GM12878 (cell line): ENCODE measurements around the gene CCDC57. TPM values are rescaled to one million over a fixed set of nuclear protein-coding genes. Genes with fewer than 3 reads are reported as not detected.

Experiments
- ATAC-seq: fragments of 200-7000 bp; cut with Tn5 transposase; 3 replicates; pipeline ENCODE4 v1.9.1; 2020; ENCODE audit warnings: mild to moderate bottlenecking, moderate library complexity
- BruUV-seq: library from RNA; stranded (reverse); fragments of 400-500 nt; replicated peaks from 2 replicates; lab custom pipeline; 2021; lab: Mats Ljungman, UMichigan
- CTCF ChIA-PET: fragments of 300-600 bp; sonication (Branson Sonifier 250); formaldehyde crosslinking; extraction: SDS; loops from one replicate; lab custom pipeline; 2021; ENCODE audit warnings: inconsistent platforms; lab: Yijun Ruan, JAX
- POLR2A ChIA-PET: fragments of 350-600 bp; formaldehyde crosslinking; extraction: SDS; loops from one replicate; lab custom pipeline; 2021; ENCODE audit warnings: inconsistent platforms; lab: Charles Lee
- RAD21 ChIA-PET: fragments of 300-600 bp; sonication (Branson Sonifier 250); formaldehyde crosslinking; loops from one replicate; lab custom pipeline; 2023; ENCODE audit warnings: antibody characterized with exemption; ENCODE audit not compliant: unreplicated experiment; lab: Charles Lee
- SMC1A ChIA-PET: fragments of 300-600 bp; sonication (Branson Sonifier 250); formaldehyde crosslinking; loops from one replicate; lab custom pipeline; 2023; ENCODE audit not compliant: unreplicated experiment, uncharacterized antibody; lab: Charles Lee
- DNase-seq: peaks from one replicate; pipeline ENCODE4 v3.0.0-alpha.2; 2011; ENCODE audit warnings: low read depth, low spot score
- FAIRE-seq: peaks from 3 replicates; lab custom pipeline; 2011; peaks lifted over from hg19 to GRCh38; lab: Jason Lieb, UNC
- H2AFZ ChIP-seq: 2 replicates; pipeline ENCODE4 v1.6.0; 2011; ENCODE audit warnings: low read depth, low read length, control low read depth; ENCODE audit not compliant: control insufficient read depth
- H3K27ac ChIP-seq: 2 replicates; pipeline ENCODE4 v1.5.1; 2011; ENCODE audit warnings: control low read depth; ENCODE audit not compliant: control insufficient read depth, insufficient read depth
- H3K27me3 ChIP-seq, 2 experiments: replicated peaks in 1 of 2; 2 replicates each; pipeline versions ENCODE4 v1.6.0 to v1.6.1; 2011; ENCODE audit warnings: low read length in 1 of 2; ENCODE audit not compliant: control insufficient read depth in 2 of 2, insufficient read depth in 2 of 2
- H3K36me3 ChIP-seq, 2 experiments: 2 replicates each; pipeline ENCODE4 v1.5.1; 2011; ENCODE audit warnings: low read length in 1 of 2; ENCODE audit not compliant: control insufficient read depth in 2 of 2, insufficient read depth in 2 of 2
- H3K4me1 ChIP-seq: 2 replicates; pipeline ENCODE4 v1.6.1; 2011; ENCODE audit warnings: mild to moderate bottlenecking, low read length, moderate library complexity, mixed read lengths; ENCODE audit not compliant: control insufficient read depth, insufficient read depth
- H3K4me2 ChIP-seq: 2 replicates; pipeline ENCODE4 v1.6.0; 2011; ENCODE audit warnings: control low read depth; ENCODE audit not compliant: control insufficient read depth, insufficient read depth
- H3K4me3 ChIP-seq: fragments of 200-600 bp; sonication (generic); 2 replicates; pipeline ENCODE4 v1.5.1; 2016
- H3K79me2 ChIP-seq: 2 replicates; pipeline ENCODE4 v1.6.0; 2011; ENCODE audit warnings: low read length; ENCODE audit not compliant: control insufficient read depth, insufficient read depth
- H3K9ac ChIP-seq: 2 replicates; pipeline ENCODE4 v1.8.0; 2011; ENCODE audit warnings: low read length, control low read depth, mixed read lengths; ENCODE audit not compliant: control insufficient read depth, insufficient read depth
- H3K9me3 ChIP-seq: replicated peaks from 3 replicates; pipeline ENCODE4 v1.5.1; 2011; ENCODE audit warnings: mild to moderate bottlenecking, low read length; ENCODE audit not compliant: control insufficient read depth, insufficient read depth
- H4K20me1 ChIP-seq: 2 replicates; pipeline ENCODE4 v1.6.0; 2011; ENCODE audit not compliant: control insufficient read depth, insufficient read depth
- ASH2L ChIP-seq: fragments of 300-600, 200-600 bp; sonication (generic); IDR thresholded peaks from 2 replicates; pipeline ENCODE4 v1.6.1; 2017; ENCODE audit warnings: low read depth, mild to moderate bottlenecking, borderline replicate concordance
- BACH1 ChIP-seq: fragments of 450-650 bp; IDR thresholded peaks from 2 replicates; pipeline ENCODE4 v1.6.1; 2017; ENCODE audit warnings: mild to moderate bottlenecking, borderline replicate concordance
- BHLHE40 ChIP-seq, 2 experiments: fragments of 450-650 bp in 1 of 2; IDR thresholded peaks; 2 replicates each; pipeline ENCODE4 v1.6.1; 2011 to 2017; ENCODE audit warnings: low read depth in 2 of 2, borderline replicate concordance in 1 of 2, improper control_type of control experiment in 1 of 2, low read length in 1 of 2, mild to moderate bottlenecking in 1 of 2
- CBX5 ChIP-seq: sonication (generic); IDR thresholded peaks from 2 replicates; pipeline ENCODE4 v1.6.1; 2016; ENCODE audit warnings: low read depth, moderate library complexity, mild to moderate bottlenecking, inconsistent platforms
- CHD2 ChIP-seq: IDR thresholded peaks from 2 replicates; pipeline ENCODE4 v1.6.1; 2011; ENCODE audit warnings: low read depth, low read length, improper control_type of control experiment, borderline replicate concordance
- IKZF2 ChIP-seq, 2 experiments: fragments of 450-650 bp; IDR thresholded peaks; 2 replicates each; pipeline ENCODE4 v1.6.1; 2017; ENCODE audit warnings: mild to moderate bottlenecking in 2 of 2, moderate library complexity in 2 of 2
- NFYA ChIP-seq: IDR thresholded peaks from 2 replicates; pipeline ENCODE4 v1.6.1; 2011; ENCODE audit warnings: low read depth, mild to moderate bottlenecking, low read length, improper control_type of control experiment, borderline replicate concordance
- RFX5 ChIP-seq: IDR thresholded peaks from 2 replicates; pipeline ENCODE4 v1.6.1; 2011; ENCODE audit warnings: low read depth, low read length, improper control_type of control experiment
- SIN3A ChIP-seq: IDR thresholded peaks from 2 replicates; pipeline ENCODE4 v1.6.1; 2012; ENCODE audit warnings: low read depth, low read length, improper control_type of control experiment
- TAF1 ChIP-seq: IDR thresholded peaks from 2 replicates; pipeline ENCODE4 v1.6.1; 2011; ENCODE audit warnings: mild to moderate bottlenecking, low read depth, low read length, borderline replicate concordance
- TBL1XR1 ChIP-seq: IDR thresholded peaks from 2 replicates; pipeline ENCODE4 v1.6.1; 2012; ENCODE audit warnings: low read depth, low read length, improper control_type of control experiment
- WGBS: methylation state at CpG from one replicate; pipeline ENCODE4 v1.1.6; 2016; ENCODE audit warnings: low lambda C conversion rate; ENCODE audit not compliant: insufficient replicate concordance, insufficient coverage; ENCODE audit errors: missing lambda C conversion rate; 5-methylcytosine and 5-hydroxymethylcytosine counted together
- in situ Hi-C: fragments of 300-500 bp; cut with MboI; formaldehyde crosslinking; loops from 9 replicates; pipeline ENCODE4 v1.14.3; 2018; ENCODE audit warnings: mixed read lengths
- intact Hi-C: fragments of 100-400 bp; cut with micrococcal nuclease; formaldehyde crosslinking; loops from one replicate; pipeline ENCODE4 v1.14.2; 2022; ENCODE audit not compliant: unreplicated experiment
- polyA plus RNA-seq, 11 experiments: library from polyadenylated mRNA; depleted of rRNA in 4 of 11; unstranded in 6 of 11; stranded (reverse) in 5 of 11; fragments of >200 nt; fragmentation: Nextera tagmentation in 4 of 11; fragmentation: Illumina TruSeq in 1 of 11; extraction: Ambion mirVana in 4 of 11; extraction: Trizol in 1 of 11; gene quantifications; 1 replicate in 1 of 11; 2 replicates in 10 of 11; pipeline versions ENCODE4 v1.2.1 to v1.2.3, GENCODE V29; 2011 to 2016; ENCODE audit warnings: inconsistent platforms in 2 of 11, missing spikeins in 2 of 11, low read depth in 1 of 11
- total RNA-seq, 4 experiments: library from RNA; depleted of rRNA in 3 of 4; stranded (reverse); fragments of >200 nt in 3 of 4; fragmentation: Illumina TruSeq in 1 of 4; extraction: Trizol in 1 of 4; gene quantifications; 2 replicates each; pipeline versions ENCODE4 v1.2.1 to v1.2.3, GENCODE V29; 2013 to 2021
- TF ChIP-seq, protein P1 (sequence below): IDR thresholded peaks from 2 replicates; pipeline ENCODE4 v1.6.1; 2011; ENCODE audit warnings: borderline replicate concordance, low read depth, mild to moderate bottlenecking, moderate library complexity, low read length; ENCODE audit not compliant: insufficient read depth, poor library complexity, severe bottlenecking
- TF ChIP-seq, protein P2 (sequence below): fragments of 450-650 bp; formaldehyde crosslinking; IDR thresholded peaks from 2 replicates; pipeline ENCODE4 v1.4.0; 2020; ENCODE audit warnings: mild to moderate bottlenecking, moderate library complexity

CCDC57 gene
- total and polyA plus RNA-seq, 10 of the 15 experiments (the other 5 are each of a cell fraction or from before 2014, with no cell fraction given): 5.4 to 123 (median 45.8) TPM

DNA sequence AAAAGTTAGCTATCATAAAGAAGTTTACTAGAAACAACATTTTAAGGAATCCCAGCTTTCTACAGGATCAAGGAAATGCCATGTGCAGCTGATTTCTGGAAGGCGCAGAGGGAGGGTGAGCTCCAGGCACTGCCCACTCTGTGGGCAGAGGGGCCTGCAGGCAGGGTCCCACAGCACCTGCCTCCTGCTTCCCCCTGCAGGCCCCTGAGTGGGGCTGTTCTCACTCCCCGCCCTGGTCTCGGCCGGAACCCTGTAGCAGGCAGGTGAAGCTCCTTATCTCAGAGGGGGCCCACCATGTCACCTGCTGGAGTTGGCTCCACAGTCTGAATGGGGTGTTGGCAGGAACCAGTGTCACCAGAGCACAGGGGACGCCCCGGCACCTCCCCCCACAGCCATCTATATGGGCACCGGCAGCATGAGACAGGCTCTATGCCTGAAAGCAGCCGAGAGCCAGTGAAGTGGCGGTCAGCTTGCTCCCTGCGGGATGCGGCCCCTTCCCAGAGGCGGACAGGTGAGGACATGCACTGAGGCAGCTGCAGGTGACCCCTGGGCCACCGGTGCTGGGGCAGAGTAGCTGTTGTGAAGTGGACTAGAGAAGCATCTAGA lies 67.0 kb downstream of the CCDC57 start:
- Histone ChIP-seq H4K20me1 (no peaks in the 10 kb centered on the region), H3K9me3 (no peaks in the 10 kb centered on the region), H2AFZ (no peak overlapping the region), H3K27me3 (no peaks in the 10 kb centered on the region), H3K9ac (no peak overlapping the region), H3K4me1 (no peaks in the 10 kb centered on the region), H3K4me3 (no peak overlapping the region), H3K4me2 (no peak overlapping the region), H3K79me2 (no peaks in the 10 kb centered on the region), H3K27ac (no peak overlapping the region), H3K36me3 (no peaks in the 10 kb centered on the region)
- no TSS peak for BruUV-seq
- POLR2A ChIA-PET: no interaction called here
- in situ Hi-C loops: no loop called here
- ATAC-seq: no peak
- no peak for TF ChIP-seq TBL1XR1
- TF ChIP-seq BACH1: no peak
- no peak for TF ChIP-seq CHD2
- no peak for TF ChIP-seq RFX5
- no peak for TF ChIP-seq CBX5
- no peak for TF ChIP-seq SIN3A
- TF ChIP-seq BHLHE40 (IDR thresholded peaks at IDR 0.05; ENCODE audit: borderline replicate concordance in 1 of 2, low read depth in 2 of 2, low read length in 1 of 2): no peak
- TF ChIP-seq TAF1: no peak
- RAD21 ChIA-PET: no interaction called here
- WGBS: 86% methylated on average over 13 of the region's 13 CpGs
- CTCF ChIA-PET: no interaction called here
- intact Hi-C loops: no loop called here
- no peak for DNase-seq
- FAIRE-seq: no peak
- SMC1A ChIA-PET: no interaction called here

DNA sequence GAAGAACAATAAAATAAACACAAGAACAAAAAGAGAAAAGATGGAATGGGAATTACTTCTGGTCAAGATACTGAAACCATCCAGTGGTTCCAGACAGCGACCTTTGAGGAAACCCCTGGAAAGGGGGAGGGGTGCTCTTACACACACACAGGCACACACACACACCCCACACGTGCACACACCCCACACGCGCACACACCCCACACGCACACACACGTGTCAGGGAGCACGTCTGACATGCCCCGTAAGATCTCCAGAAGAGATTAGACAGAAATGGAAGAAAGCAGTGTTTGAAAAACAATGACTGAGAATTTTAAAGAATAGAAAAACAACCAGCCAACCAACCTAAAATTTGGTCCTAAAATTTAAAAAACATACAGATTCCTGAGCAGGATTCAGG lies 69.3 kb downstream of the CCDC57 start:
- FAIRE-seq: no peak
- Histone ChIP-seq H3K4me2 (no peak overlapping the region), H3K9me3 (no peaks in the 10 kb centered on the region), H3K27ac (no peak overlapping the region), H3K4me3 (no peak overlapping the region), H3K27me3 (no peaks in the 10 kb centered on the region), H4K20me1 (no peaks in the 10 kb centered on the region), H2AFZ (no peak overlapping the region), H3K4me1 (no peaks in the 10 kb centered on the region), H3K79me2 (no peaks in the 10 kb centered on the region), H3K9ac (no peak overlapping the region), H3K36me3 (no peaks in the 10 kb centered on the region)
- RAD21 ChIA-PET: no interaction called here
- BruUV-seq: no TSS peak
- POLR2A ChIA-PET: no interaction called here
- SMC1A ChIA-PET: no interaction called here
- CTCF ChIA-PET: interaction anchor here (0.7 to 1.1 kb wide), 2 partner anchors 12 to 113 kb away, joined by 3 to 4 read pairs; no protein-coding TSS in a partner anchor
- ATAC-seq: no peak
- no peak for DNase-seq
- intact Hi-C loops: no loop called here
- WGBS: 74% methylated on average over 8 of the region's 8 CpGs
- in situ Hi-C loops: no loop called here
- TF ChIP-seq NFYA (no peak), IKZF2 (IDR thresholded peaks at IDR 0.05) (no peak), ASH2L (no peak)
- TF ChIP-seq, protein P1, sequence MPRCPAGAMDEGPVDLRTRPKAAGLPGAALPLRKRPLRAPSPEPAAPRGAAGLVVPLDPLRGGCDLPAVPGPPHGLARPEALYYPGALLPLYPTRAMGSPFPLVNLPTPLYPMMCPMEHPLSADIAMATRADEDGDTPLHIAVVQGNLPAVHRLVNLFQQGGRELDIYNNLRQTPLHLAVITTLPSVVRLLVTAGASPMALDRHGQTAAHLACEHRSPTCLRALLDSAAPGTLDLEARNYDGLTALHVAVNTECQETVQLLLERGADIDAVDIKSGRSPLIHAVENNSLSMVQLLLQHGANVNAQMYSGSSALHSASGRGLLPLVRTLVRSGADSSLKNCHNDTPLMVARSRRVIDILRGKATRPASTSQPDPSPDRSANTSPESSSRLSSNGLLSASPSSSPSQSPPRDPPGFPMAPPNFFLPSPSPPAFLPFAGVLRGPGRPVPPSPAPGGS: peak; percentile 47
- TF ChIP-seq, protein P2, sequence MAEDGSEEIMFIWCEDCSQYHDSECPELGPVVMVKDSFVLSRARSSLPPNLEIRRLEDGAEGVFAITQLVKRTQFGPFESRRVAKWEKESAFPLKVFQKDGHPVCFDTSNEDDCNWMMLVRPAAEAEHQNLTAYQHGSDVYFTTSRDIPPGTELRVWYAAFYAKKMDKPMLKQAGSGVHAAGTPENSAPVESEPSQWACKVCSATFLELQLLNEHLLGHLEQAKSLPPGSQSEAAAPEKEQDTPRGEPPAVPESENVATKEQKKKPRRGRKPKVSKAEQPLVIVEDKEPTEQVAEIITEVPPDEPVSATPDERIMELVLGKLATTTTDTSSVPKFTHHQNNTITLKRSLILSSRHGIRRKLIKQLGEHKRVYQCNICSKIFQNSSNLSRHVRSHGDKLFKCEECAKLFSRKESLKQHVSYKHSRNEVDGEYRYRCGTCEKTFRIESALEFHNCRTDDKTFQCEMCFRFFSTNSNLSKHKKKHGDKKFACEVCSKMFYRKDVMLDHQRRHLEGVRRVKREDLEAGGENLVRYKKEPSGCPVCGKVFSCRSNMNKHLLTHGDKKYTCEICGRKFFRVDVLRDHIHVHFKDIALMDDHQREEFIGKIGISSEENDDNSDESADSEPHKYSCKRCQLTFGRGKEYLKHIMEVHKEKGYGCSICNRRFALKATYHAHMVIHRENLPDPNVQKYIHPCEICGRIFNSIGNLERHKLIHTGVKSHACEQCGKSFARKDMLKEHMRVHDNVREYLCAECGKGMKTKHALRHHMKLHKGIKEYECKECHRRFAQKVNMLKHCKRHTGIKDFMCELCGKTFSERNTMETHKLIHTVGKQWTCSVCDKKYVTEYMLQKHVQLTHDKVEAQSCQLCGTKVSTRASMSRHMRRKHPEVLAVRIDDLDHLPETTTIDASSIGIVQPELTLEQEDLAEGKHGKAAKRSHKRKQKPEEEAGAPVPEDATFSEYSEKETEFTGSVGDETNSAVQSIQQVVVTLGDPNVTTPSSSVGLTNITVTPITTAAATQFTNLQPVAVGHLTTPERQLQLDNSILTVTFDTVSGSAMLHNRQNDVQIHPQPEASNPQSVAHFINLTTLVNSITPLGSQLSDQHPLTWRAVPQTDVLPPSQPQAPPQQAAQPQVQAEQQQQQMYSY (CRISPR knock-in tag): no peak
